Tracheal epithelial cell (primary cell): ENCODE measurements around the gene SF3A1. TPM values are rescaled to one million over a fixed set of nuclear protein-coding genes. Genes with fewer than 3 reads are reported as not detected.

ENCODE experiments used
- total RNA-seq: library from RNA; depleted of rRNA; stranded (reverse); fragments of >200 nt; gene quantifications from 2 replicates; pipeline ENCODE4 v1.2.1, GENCODE V29; 2014

The SF3A1 gene
- 11.3 and 16.4 TPM in 2 replicates for total RNA-seq

GRCh38 chr22:30356449-30357235, at the start of gene SF3A1, which contains the start of gene CCDC157:
TSS of gene SF3A1 (minus strand) at chr22:30356894. CDS start at chr22:30356792, 102 bp downstream.
TSS of gene CCDC157 (plus strand) at chr22:30357007. CDS start at chr22:30366001, 8,994 bp downstream.

GRCh38 chr22:30396871-30397655, 40.4 kb upstream of the SF3A1 start, which contains the start of gene SEC14L2:
TSS of gene SEC14L2 (plus strand) at chr22:30397018. CDS start at chr22:30397117, 99 bp downstream.

GRCh38 chr22:30386960-30387827, 30.5 kb upstream of the SF3A1 start, which contains the start of gene RNF215:
TSS of gene RNF215 (minus strand) at chr22:30387411. CDS start at chr22:30387313, 98 bp downstream.

GRCh38 chr22:30326706-30327362, 29.9 kb downstream of the SF3A1 start, which contains the start of gene TBC1D10A:
TSS of gene TBC1D10A (minus strand) at chr22:30326941. CDS start at chr22:30326881, 60 bp downstream.

GRCh38 chr22:30289141-30289979, 67.3 kb downstream of the SF3A1 start, which contains the start of gene CASTOR1:
TSS of gene CASTOR1 (minus strand) at chr22:30289505. CDS start at chr22:30289497, 8 bp downstream.

Other genes with a start within 250 kb of the SF3A1 start
- 0.21 and 28.9 TPM in 2 replicates for gene LIF, start 110.1 kb downstream of the SF3A1 start, total RNA-seq
- not detected in 2 replicates for gene OSM, start 90.0 kb downstream of the SF3A1 start, total RNA-seq
- gene CASTOR1, start 67.4 kb downstream of the SF3A1 start, total RNA-seq, result 6.0 and 6.7 TPM in 2 replicates
- 11.5 and 13.3 TPM in 2 replicates for gene TBC1D10A, start 30.0 kb downstream of the SF3A1 start, total RNA-seq
- gene CCDC157, start 113 bp upstream of the SF3A1 start, total RNA-seq, result under 0.01 and 0.72 TPM in 2 replicates
- gene RNF215, start 30.5 kb upstream of the SF3A1 start, total RNA-seq, result 14.1 and 25.1 TPM in 2 replicates
- gene SEC14L2, start 40.1 kb upstream of the SF3A1 start, total RNA-seq, result 77.8 and 82.7 TPM in 2 replicates
- 28.4 and 29.0 TPM in 2 replicates for gene MTFP1, start 68.9 kb upstream of the SF3A1 start, total RNA-seq
- gene SEC14L3, start 115.1 kb upstream of the SF3A1 start, total RNA-seq, result not detected in 2 replicates
- not detected in 2 replicates for gene SEC14L4, start 148.8 kb upstream of the SF3A1 start, total RNA-seq
- 6.7 TPM in 1 of 2 replicates, not detected in the other for gene SEC14L6, start 189.8 kb upstream of the SF3A1 start, total RNA-seq
- 0.48 TPM in 1 of 2 replicates, not detected in the other for gene GAL3ST1, start 217.8 kb upstream of the SF3A1 start, total RNA-seq
- gene PES1, start 235.0 kb upstream of the SF3A1 start, total RNA-seq, result 84.2 and 117 TPM in 2 replicates